WI38 (cell line): ENCODE data around the gene KIT.

ENCODE experiments used
- H3K4me3 ChIP-seq: 2 replicates; pipeline ENCODE4 v1.5.1; 2011; ENCODE audit warnings: low read depth, mild to moderate bottlenecking, control low read depth, low read length
- CTCF ChIP-seq: IDR thresholded peaks from 2 replicates; pipeline ENCODE4 v1.5.1; 2012; ENCODE audit warnings: low read depth, mild to moderate bottlenecking, control low read depth, low read length

KIT gene

GRCh38 chr4:54731552-54731951 is 73.8 kb downstream of the KIT start:
- no peak overlapping the region for H3K4me3 ChIP-seq
- no peak for TF ChIP-seq CTCF

- TF ChIP-seq CTCF, result no peak
- H3K4me3 ChIP-seq, result no peak overlapping the region
Measured at GRCh38 chr4:54731976-54732375, 74.2 kb downstream of the KIT start.

GRCh38 chr4:54737421-54737820 is 79.7 kb downstream of the KIT start:
- no peak overlapping the region for H3K4me3 ChIP-seq
- TF ChIP-seq CTCF, result no peak

- H3K4me3 ChIP-seq, result no peak overlapping the region
- no peak for TF ChIP-seq CTCF
Measured at GRCh38 chr4:54741202-54741601, 83.4 kb downstream of the KIT start.

- TF ChIP-seq CTCF, result no peak
- no peak overlapping the region for H3K4me3 ChIP-seq
Measured at GRCh38 chr4:54742636-54743399, 85.1 kb downstream of the KIT start.

GRCh38 chr4:54743562-54743961 is 85.8 kb downstream of the KIT start:
- TF ChIP-seq CTCF, result no peak
- no peak overlapping the region for H3K4me3 ChIP-seq

- no peak for TF ChIP-seq CTCF
- no peak overlapping the region for H3K4me3 ChIP-seq
Measured at GRCh38 chr4:54744487-54744886, 86.7 kb downstream of the KIT start.
